Neural progenitor cell (in vitro differentiated cells): ENCODE data around the gene HDC. TPM values are rescaled to one million over a fixed set of nuclear protein-coding genes. Genes with fewer than 3 reads are reported as not detected.

Source experiments
- DNase-seq: peaks from one replicate; pipeline ENCODE4 v3.0.0-alpha.2; 2016; ENCODE audit warnings: low spot score
- H2AFZ ChIP-seq: fragments of 200-600 bp; sonication (generic); replicated peaks from 2 replicates; pipeline ENCODE4 v1.6.1; 2016; ENCODE audit warnings: antibody characterized with exemption
- H3F3A ChIP-seq: fragments of 200-600 bp; sonication (generic); 2 replicates; pipeline ENCODE4 v1.6.1; 2016; ENCODE audit warnings: antibody characterized with exemption, low read depth
- H3K27ac ChIP-seq: fragments of 200-600 bp; sonication (generic); 2 replicates; pipeline ENCODE4 v1.5.1; 2016; ENCODE audit warnings: mild to moderate bottlenecking
- H3K27me3 ChIP-seq: fragments of 200-600 bp; sonication (generic); 2 replicates; pipeline ENCODE4 v1.6.1; 2016; ENCODE audit warnings: mild to moderate bottlenecking, moderate library complexity
- H3K36me3 ChIP-seq: fragments of 200-600 bp; sonication (generic); 2 replicates; pipeline ENCODE4 v1.5.1; 2016
- H3K4me1 ChIP-seq: fragments of 200-600 bp; sonication (generic); 2 replicates; pipeline ENCODE4 v1.6.1; 2016; ENCODE audit warnings: mixed run types
- H3K4me2 ChIP-seq: fragments of 200-600 bp; sonication (generic); 2 replicates; pipeline ENCODE4 v1.6.1; 2016
- H3K4me3 ChIP-seq: fragments of 200-600 bp; sonication (generic); 2 replicates; pipeline ENCODE4 v1.5.1; 2016
- H3K79me2 ChIP-seq: fragments of 200-600 bp; sonication (generic); 2 replicates; pipeline ENCODE4 v1.6.1; 2016; ENCODE audit warnings: low read depth
- H3K9ac ChIP-seq: fragments of 200-600 bp; sonication (generic); 2 replicates; pipeline ENCODE4 v1.6.1; 2016
- H3K9me3 ChIP-seq: fragments of 200-600 bp; sonication (generic); 2 replicates; pipeline ENCODE4 v1.5.1; 2016; ENCODE audit warnings: low read depth
- H4K20me1 ChIP-seq: fragments of 200-600 bp; sonication (generic); 2 replicates; pipeline ENCODE4 v1.6.1; 2016; ENCODE audit warnings: low read depth
- H3K27ac Mint-ChIP-seq: 3 replicates; pipeline ENCODE4 v1.8.0; 2021; ENCODE audit warnings: mixed read lengths
- H3K27me3 Mint-ChIP-seq: 2 replicates; pipeline ENCODE4 v1.8.0; 2022; ENCODE audit warnings: low read depth, mild to moderate bottlenecking, inconsistent platforms, moderate library complexity, mixed read lengths; ENCODE audit not compliant: insufficient read depth
- H3K36me3 Mint-ChIP-seq: 3 replicates; pipeline ENCODE4 v1.8.0; 2021; ENCODE audit warnings: mixed read lengths
- H3K4me1 Mint-ChIP-seq: 3 replicates; pipeline ENCODE4 v1.8.0; 2021; ENCODE audit warnings: mixed read lengths
- H3K4me3 Mint-ChIP-seq: 3 replicates; pipeline ENCODE4 v1.8.0; 2021; ENCODE audit warnings: mild to moderate bottlenecking, moderate library complexity, mixed read lengths
- H3K9me3 Mint-ChIP-seq: 3 replicates; pipeline ENCODE4 v1.8.0; 2020; ENCODE audit warnings: mixed read lengths
- CTCF ChIP-seq: fragments of 200-600 bp; sonication (generic); IDR thresholded peaks from 2 replicates; pipeline ENCODE4 v1.5.1; 2017; ENCODE audit warnings: antibody characterized with exemption, mild to moderate bottlenecking
- EZH2 ChIP-seq: fragments of 200-600 bp; sonication (generic); IDR thresholded peaks from 2 replicates; pipeline ENCODE4 v1.6.1; 2017; ENCODE audit warnings: antibody characterized with exemption, mild to moderate bottlenecking, moderate library complexity
- EZH2phosphoT487 ChIP-seq: fragments of 200-600 bp; sonication (generic); IDR thresholded peaks from 2 replicates; pipeline ENCODE4 v1.6.1; 2017; ENCODE audit warnings: antibody characterized with exemption
- total RNA-seq: library from RNA; depleted of rRNA; stranded (reverse); fragments of >200 nt; gene quantifications from 2 replicates; pipeline ENCODE4 v1.2.3, GENCODE V29; 2015; ENCODE audit warnings: low replicate concordance

Gene HDC
- total RNA-seq, 1 donor from 2014 or later: not detected

GRCh38 chr15:50267577-50267976 lies 2.1 kb upstream of the HDC start:
- Mint-ChIP-seq H3K4me3 (no peak overlapping the region), H3K27me3 (peaks cover 3% of the 10 kb centered on the region)
- TF ChIP-seq CTCF (no peak), EZH2phosphoT487 (no peak), EZH2 (no peak)

DNA sequence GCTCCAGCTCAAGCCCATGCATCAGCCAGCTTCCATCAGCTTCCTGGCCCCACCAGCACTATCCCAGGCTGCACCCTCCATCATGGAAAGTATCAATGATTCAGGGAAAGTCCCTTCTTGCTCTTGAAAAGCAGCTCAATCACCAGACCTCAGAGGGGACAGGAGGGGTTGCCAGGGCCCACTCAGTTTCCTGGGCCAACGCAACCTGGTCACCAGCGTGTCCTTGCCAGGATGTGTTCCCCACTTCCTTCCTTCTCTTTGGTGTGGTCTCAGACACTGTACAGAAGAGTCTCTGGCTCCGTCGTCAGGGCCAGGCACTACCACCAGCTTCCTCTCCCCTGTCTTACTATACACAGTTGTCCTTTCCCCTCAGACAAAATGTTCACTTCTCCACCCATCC lies 3.0 kb downstream of the HDC start:
- peaks cover 13% of the 10 kb centered on the region for H3F3A ChIP-seq
- H3K4me3 ChIP-seq: no peak overlapping the region
- peaks cover 19% of the 10 kb centered on the region for H3K4me1 Mint-ChIP-seq
- H3K9ac ChIP-seq: no peak overlapping the region
- no peak overlapping the region for H3K4me3 Mint-ChIP-seq
- no peaks in the 10 kb centered on the region for H3K27me3 ChIP-seq
- H3K4me1 ChIP-seq: peaks cover 11% of the 10 kb centered on the region
- H3K36me3 Mint-ChIP-seq: no peaks in the 10 kb centered on the region
- no peaks in the 10 kb centered on the region for H3K36me3 ChIP-seq
- H4K20me1 ChIP-seq: peaks cover 5% of the 10 kb centered on the region
- TF ChIP-seq EZH2: no peak
- no peak for TF ChIP-seq EZH2phosphoT487
- TF ChIP-seq CTCF: no peak
- no peaks in the 10 kb centered on the region for H3K9me3 ChIP-seq
- peaks cover 6% of the 10 kb centered on the region for H3K27me3 Mint-ChIP-seq
- peak overlapping the region; percentile 83 for H3K27ac Mint-ChIP-seq
- H3K4me2 ChIP-seq: no peak overlapping the region
- H3K9me3 Mint-ChIP-seq: no peaks in the 10 kb centered on the region
- DNase-seq: no peak
- H2AFZ ChIP-seq: no peak overlapping the region
- no peaks in the 10 kb centered on the region for H3K79me2 ChIP-seq
- no peak overlapping the region for H3K27ac ChIP-seq

More at GRCh38 chr15:50267577-50267976, 2.1 kb upstream of the HDC start:
- no peaks in the 10 kb centered on the region for H3K79me2 ChIP-seq
- H3K36me3 ChIP-seq: no peaks in the 10 kb centered on the region
- no peak overlapping the region for H3K9ac ChIP-seq
- peaks cover 5% of the 10 kb centered on the region for H4K20me1 ChIP-seq
- Mint-ChIP-seq H3K27ac (no peak overlapping the region), H3K9me3 (no peaks in the 10 kb centered on the region), H3K36me3 (no peaks in the 10 kb centered on the region), H3K4me1 (peaks cover 19% of the 10 kb centered on the region)
- peaks cover 13% of the 10 kb centered on the region for H3F3A ChIP-seq
- H3K4me2 ChIP-seq: no peak overlapping the region
- no peaks in the 10 kb centered on the region for H3K27me3 ChIP-seq
- H3K4me3 ChIP-seq: no peak overlapping the region
- H3K4me1 ChIP-seq: peaks cover 11% of the 10 kb centered on the region
- DNase-seq: no peak
- no peak overlapping the region for H3K27ac ChIP-seq
- no peak overlapping the region for H2AFZ ChIP-seq
- no peaks in the 10 kb centered on the region for H3K9me3 ChIP-seq

DNA sequence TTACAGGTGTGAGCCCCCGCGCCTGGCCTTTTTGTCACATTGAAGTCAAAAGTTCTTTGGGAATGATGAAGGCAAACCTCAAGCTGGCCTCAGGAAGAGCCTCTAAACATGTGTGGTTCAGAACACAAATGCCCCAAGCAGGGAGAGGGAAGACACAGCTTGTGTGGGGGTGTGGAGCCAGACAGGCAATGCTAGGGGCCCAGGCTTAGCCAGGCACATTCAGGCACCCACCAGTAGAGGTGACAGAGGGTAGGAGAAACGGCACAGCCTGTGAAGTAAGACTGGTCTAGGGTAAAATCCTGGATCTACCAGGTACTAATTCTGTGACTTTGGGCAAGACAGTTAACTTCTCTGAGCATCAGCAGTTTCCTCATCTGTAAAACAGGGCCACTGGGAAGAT lies 3.5 kb downstream of the HDC start:
- TF ChIP-seq EZH2phosphoT487 (no peak), EZH2 (no peak), CTCF (no peak)
- peaks cover 17% of the 10 kb centered on the region for H3K4me1 Mint-ChIP-seq
- H3K4me2 ChIP-seq: no peak overlapping the region

More for the DNA sequence above, 3.5 kb downstream of the HDC start:
- Histone ChIP-seq H3K9ac (no peak overlapping the region), H3K4me1 (peaks cover 11% of the 10 kb centered on the region), H3K4me3 (no peak overlapping the region), H2AFZ (no peak overlapping the region), H3K79me2 (no peaks in the 10 kb centered on the region), H4K20me1 (peaks cover 5% of the 10 kb centered on the region), H3K27ac (no peak overlapping the region), H3K9me3 (no peaks in the 10 kb centered on the region), H3F3A (peaks cover 13% of the 10 kb centered on the region), H3K27me3 (no peaks in the 10 kb centered on the region), H3K36me3 (no peaks in the 10 kb centered on the region)
- Mint-ChIP-seq H3K4me3 (no peak overlapping the region), H3K27me3 (peaks cover 6% of the 10 kb centered on the region), H3K36me3 (no peaks in the 10 kb centered on the region), H3K9me3 (no peaks in the 10 kb centered on the region), H3K27ac (no peak overlapping the region)
- DNase-seq: no peak
